K562 (cell line): ENCODE results near the gene SOHLH1. TPM values are rescaled to one million over a fixed set of nuclear protein-coding genes. Genes with fewer than 3 reads are reported as not detected.

Experiments used
- ATAC-seq: fragments of 200-7000 bp; cut with Tn5 transposase; 3 replicates; pipeline ENCODE4 v1.9.1; 2020; ENCODE audit warnings: moderate library complexity
- BruUV-seq: library from RNA; stranded (reverse); fragments of 400-500 nt; replicated peaks from 2 replicates; lab custom pipeline; 2021; lab: Mats Ljungman, UMichigan
- CTCF ChIA-PET: fragments of 300-600 bp; formaldehyde crosslinking; extraction: SDS; loops from one replicate; lab custom pipeline; 2021; ENCODE audit warnings: low intra/inter-chr PET ratio; lab: Yijun Ruan, JAX
- POLR2A ChIA-PET: fragments of 300-600, 350-650 bp; sonication (Branson Sonifier 250); formaldehyde crosslinking; extraction: SDS; loops from one replicate; lab custom pipeline; 2021; ENCODE audit warnings: antibody characterized with exemption, inconsistent platforms; lab: Yijun Ruan, JAX
- DNase-seq, 4 experiments: peaks; one replicate each; pipeline versions ENCODE4 v3.0.0 to v3.0.0-alpha.2; 2011 to 2018; ENCODE audit warnings: low spot score in 3 of 4, mixed read lengths in 3 of 4; ENCODE audit errors: extremely low read depth in 1 of 4
- FAIRE-seq: peaks from 2 replicates; lab custom pipeline; 2011; peaks lifted over from hg19 to GRCh38; lab: Jason Lieb, UNC
- H2AFZ ChIP-seq: 2 replicates; pipeline ENCODE4 v1.6.0; 2011; ENCODE audit warnings: low read depth, low read length, control low read depth, inconsistent platforms
- H3K27ac ChIP-seq: fragments of 200-600 bp; 3 replicates; pipeline ENCODE4 v1.8.0; 2011; ENCODE audit warnings: low read depth, mild to moderate bottlenecking, control low read depth, inconsistent platforms, low read length, moderate library complexity, mixed read lengths; ENCODE audit errors: extremely low read depth
- H3K27me3 ChIP-seq, 2 experiments: fragments of 300-600 bp in 1 of 2; 2 replicates in 1 of 2; 3 replicates in 1 of 2; pipeline versions ENCODE4 v1.6.0 to v1.8.0; 2011; ENCODE audit warnings: inconsistent platforms in 2 of 2, low read length in 2 of 2, mild to moderate bottlenecking in 1 of 2, mixed read lengths in 1 of 2, moderate library complexity in 1 of 2; ENCODE audit not compliant: control insufficient read depth in 2 of 2, insufficient read depth in 2 of 2
- H3K36me3 ChIP-seq: fragments of 300-600 bp; 3 replicates; pipeline ENCODE4 v1.8.0; 2011; ENCODE audit warnings: mild to moderate bottlenecking, low read length, inconsistent platforms; ENCODE audit not compliant: control insufficient read depth, insufficient read depth
- H3K4me1 ChIP-seq, 2 experiments: fragments of 200-600 bp in 1 of 2; replicated peaks in 1 of 2; 2 replicates in 1 of 2; 3 replicates in 1 of 2; pipeline versions ENCODE4 v1.5.1 to v1.8.0; 2011; ENCODE audit warnings: inconsistent platforms in 2 of 2, low read length in 2 of 2, mild to moderate bottlenecking in 1 of 2, mixed read lengths in 1 of 2, moderate library complexity in 1 of 2; ENCODE audit not compliant: control insufficient read depth in 2 of 2, insufficient read depth in 2 of 2
- H3K4me2 ChIP-seq: 2 replicates; pipeline ENCODE4 v1.6.1; 2011; ENCODE audit warnings: low read length, control low read depth, inconsistent platforms, mixed read lengths; ENCODE audit not compliant: insufficient read depth
- H3K4me3 ChIP-seq: fragments of 200-600 bp; sonication (generic), shearing (Covaris generic); 2 replicates; pipeline ENCODE4 v1.5.1; 2016; ENCODE audit warnings: control low read depth, inconsistent platforms
- H3K79me2 ChIP-seq: fragments of 200-600 bp; 3 replicates; pipeline ENCODE4 v1.8.0; 2011; ENCODE audit warnings: low read length, inconsistent platforms; ENCODE audit not compliant: control insufficient read depth, insufficient read depth
- H3K9ac ChIP-seq, 2 experiments: 2 replicates each; pipeline versions ENCODE4 v1.6.0 to v1.6.1; 2011; ENCODE audit warnings: low read depth in 2 of 2, low read length in 2 of 2, control low read depth in 1 of 2, inconsistent platforms in 1 of 2, mild to moderate bottlenecking in 1 of 2, mixed read lengths in 1 of 2; ENCODE audit not compliant: insufficient read depth in 1 of 2
- H3K9me1 ChIP-seq: one replicate; pipeline ENCODE4 v1.6.0; 2011; ENCODE audit warnings: inconsistent platforms, mild to moderate bottlenecking, low read length, moderate library complexity; ENCODE audit not compliant: control insufficient read depth, insufficient read depth
- H3K9me3 ChIP-seq: replicated peaks from 2 replicates; pipeline ENCODE4 v1.5.1; 2011; ENCODE audit warnings: low read depth, low read length, inconsistent platforms; ENCODE audit not compliant: control insufficient read depth, insufficient read depth
- H4K20me1 ChIP-seq: replicated peaks from 2 replicates; pipeline ENCODE4 v1.6.1; 2011; ENCODE audit warnings: low read length, inconsistent platforms, mixed read lengths; ENCODE audit not compliant: control insufficient read depth, insufficient read depth
- AFF4 ChIP-seq: sonication (generic); formaldehyde crosslinking; IDR thresholded peaks from 2 replicates; pipeline ENCODE4 v1.8.0; 2023; ENCODE audit warnings: mild to moderate bottlenecking, missing genetic modification reagents
- IFI16 ChIP-seq: fragments of 250-450 bp; sonication (Bioruptor Pico); IDR thresholded peaks from 2 replicates; pipeline ENCODE4 v2.1.2; 2022; ENCODE audit warnings: mild to moderate bottlenecking, inconsistent platforms
- IRF9 ChIP-seq: fragments of 450-650 bp; IDR thresholded peaks from 2 replicates; pipeline ENCODE4 v1.6.1; 2016; ENCODE audit warnings: missing biosample characterization, missing genetic modification characterization
- KDM5B ChIP-seq: fragments of 200-600 bp; sonication (generic); IDR thresholded peaks from 2 replicates; pipeline ENCODE4 v1.6.1; 2012; ENCODE audit warnings: low read depth, mild to moderate bottlenecking, moderate library complexity, low read length, control low read depth, inconsistent platforms; ENCODE audit not compliant: insufficient replicate concordance
- RFX1 ChIP-seq: fragments of 450-650 bp; IDR thresholded peaks from 2 replicates; pipeline ENCODE4 v1.6.1; 2016; ENCODE audit warnings: mild to moderate bottlenecking, moderate library complexity
- SAFB2 ChIP-seq: fragments of 200-400 bp; formaldehyde crosslinking; IDR thresholded peaks from 2 replicates; pipeline ENCODE4 v1.6.1; 2018; ENCODE audit warnings: borderline replicate concordance, low read length, low read depth, moderate library complexity; ENCODE audit not compliant: severe bottlenecking
- TAL1 ChIP-seq: fragments of 450-650 bp; IDR thresholded peaks from 2 replicates; pipeline ENCODE4 v1.6.1; 2016; ENCODE audit warnings: mild to moderate bottlenecking
- ZC3H8 ChIP-seq: fragments of 450-650 bp; IDR thresholded peaks from 2 replicates; pipeline ENCODE4 v1.6.1; 2017
- ZHX1 ChIP-seq: fragments of 150-350 bp; conservative IDR thresholded peaks from 2 replicates; pipeline ENCODE4 v1.6.1; 2014; ENCODE audit warnings: low read length
- ZNF512 ChIP-seq: IDR thresholded peaks from 2 replicates; pipeline ENCODE4 v1.6.1; 2016; ENCODE audit warnings: missing genetic modification characterization, missing compliant biosample characterization
- ZNF668 ChIP-seq: fragments of 250-450 bp; sonication (Bioruptor Pico); IDR thresholded peaks from 2 replicates; pipeline ENCODE4 v1.8.0; 2022; ENCODE audit warnings: mild to moderate bottlenecking, inconsistent platforms
- ZNF717 ChIP-seq: fragments of 250-450 bp; sonication (Bioruptor Pico); IDR thresholded peaks from 2 replicates; pipeline ENCODE4 v1.5.0; 2021
- ZNF77 ChIP-seq: fragments of 250-450 bp; sonication (Bioruptor Pico); IDR thresholded peaks from 2 replicates; pipeline ENCODE4 v1.5.0; 2020
- WGBS: fragments of 100-300 bp; shearing (Covaris generic); methylation state at CpG from one replicate; pipeline ENCODE4 v1.1.6; 2016; ENCODE audit warnings: low coverage, mixed read lengths; ENCODE audit not compliant: insufficient coverage; ENCODE audit errors: missing lambda C conversion rate; 5-methylcytosine and 5-hydroxymethylcytosine counted together
- in situ Hi-C: fragments of 300-500 bp; cut with MboI; formaldehyde crosslinking; loops from 4 replicates; pipeline ENCODE4 v1.15.0; 2018; ENCODE audit warnings: inconsistent platforms, mixed read lengths
- intact Hi-C: fragments of 100-400 bp; cut with micrococcal nuclease; formaldehyde crosslinking; loops from 2 replicates; pipeline ENCODE4 v1.14.2; 2022
- polyA plus RNA-seq, 8 experiments: library from polyadenylated mRNA; depleted of rRNA in 4 of 8; stranded (reverse) in 5 of 8; unstranded in 3 of 8; fragments of >200 nt; fragmentation: Nextera tagmentation in 2 of 8; fragmentation: Illumina TruSeq in 1 of 8; extraction: Ambion mirVana in 2 of 8; extraction: Trizol in 1 of 8; gene quantifications; 2 replicates each; pipeline versions ENCODE4 v1.2.1 to v1.2.3, GENCODE V29; 2011 to 2014; ENCODE audit warnings: inconsistent platforms in 1 of 8, missing spikeins in 1 of 8
- total RNA-seq, 7 experiments: library from RNA; depleted of rRNA in 6 of 7; stranded (reverse); fragments of >200 nt in 6 of 7; fragmentation: Illumina TruSeq in 2 of 7; extraction: Trizol in 2 of 7; gene quantifications; 2 replicates each; pipeline versions ENCODE4 v1.2.1 to v1.2.3, GENCODE V29; 2011 to 2021; ENCODE audit warnings: low replicate concordance in 1 of 7

The SOHLH1 gene
- total and polyA plus RNA-seq, 9 of the 15 experiments (the other 6 are each of a cell fraction or from before 2014, with no cell fraction given): 0.17 to 0.41 (median 0.29) TPM; not detected in 6

GRCh38 chr9:135715056-135715595, 15.8 kb upstream of the SOHLH1 start:
- Histone ChIP-seq H3K27ac (no peak overlapping the region), H3K36me3 (no peaks in the 10 kb centered on the region), H3K4me1 (peaks cover 0 to 10% of the 10 kb centered on the region in 2 experiments; a peak in 2 of 5 replicates), H3K79me2 (no peaks in the 10 kb centered on the region), H3K9me3 (no peaks in the 10 kb centered on the region), H3K9me1 (no peaks in the 10 kb centered on the region), H2AFZ (no peak overlapping the region), H3K9ac (no peak overlapping the region), H4K20me1 (peaks cover 11% of the 10 kb centered on the region), H3K4me3 (no peak overlapping the region), H3K27me3 (peaks cover 17 to 81% of the 10 kb centered on the region in 2 experiments; a peak in 4 of 5 replicates), H3K4me2 (no peak overlapping the region)
- no peak for FAIRE-seq
- 7% methylated on average over 20 of the region's 23 CpGs for WGBS
- intact Hi-C loops: no loop called here
- ATAC-seq: no peak
- no peak for DNase-seq
- no TSS peak for BruUV-seq
- POLR2A ChIA-PET: interaction anchor here (1.3 kb wide), 1 partner anchor 11 kb away, joined by 3 read pairs; no protein-coding TSS in a partner anchor
- in situ Hi-C loops: no loop called here
- CTCF ChIA-PET: no interaction called here
- TF ChIP-seq ZNF668: no peak
- no peak for TF ChIP-seq ZHX1
- TF ChIP-seq IFI16 (CRISPR knock-in tag): no peak
- no peak for TF ChIP-seq ZNF512 (tag)
- TF ChIP-seq RFX1: no peak
- TF ChIP-seq IRF9 (tag): no peak
- no peak for TF ChIP-seq SAFB2
- TF ChIP-seq AFF4 (CRISPR knock-in tag): no peak
- no peak for TF ChIP-seq KDM5B
- no peak for TF ChIP-seq ZNF77 (CRISPR knock-in tag)
- no peak for TF ChIP-seq ZNF717 (CRISPR knock-in tag)
- TF ChIP-seq ZC3H8: no peak
- TF ChIP-seq TAL1: no peak
